SK-N-MC (cell line): ENCODE measurements around the gene ERI3.
A peak's percentile ranks its signal among the peaks of the same experiment; 100 is the strongest.

Source experiments
- DNase-seq: peaks from one replicate; pipeline ENCODE4 v3.0.0-alpha.2; 2011; ENCODE audit warnings: low read depth, low spot score
- H3K27ac ChIP-seq: fragments of 200-600 bp; sonication (generic); 2 replicates; pipeline ENCODE4 v1.5.1; 2016; ENCODE audit warnings: mixed run types
- H3K36me3 ChIP-seq: fragments of 200-600 bp; sonication (generic); 2 replicates; pipeline ENCODE4 v1.6.1; 2017; ENCODE audit warnings: antibody characterized with exemption, low read length, mixed read lengths; ENCODE audit not compliant: insufficient read depth
- H3K4me3 ChIP-seq: fragments of 200-600 bp; sonication (generic); 2 replicates; pipeline ENCODE4 v1.5.1; 2016
- H3K9ac ChIP-seq: fragments of 200-600 bp; sonication (generic); 2 replicates; pipeline ENCODE4 v1.8.0; 2017; ENCODE audit warnings: mixed run types, mixed read lengths; ENCODE audit not compliant: insufficient read length
- H3K9me3 ChIP-seq: fragments of 200-600 bp; sonication (generic); 2 replicates; pipeline ENCODE4 v1.6.1; 2017; ENCODE audit warnings: low read depth, mild to moderate bottlenecking, antibody characterized with exemption, low read length, moderate library complexity, mixed read lengths
- EZH2 ChIP-seq: fragments of 200-600 bp; sonication (generic); IDR thresholded peaks from one replicate; pipeline ENCODE4 v1.6.1; 2017; ENCODE audit warnings: antibody characterized with exemption
- FOXP2 ChIP-seq: optimal IDR thresholded peaks from 2 replicates; pipeline ENCODE3; 2011; ENCODE audit warnings: mild to moderate bottlenecking, moderate library complexity; ENCODE audit not compliant: insufficient read depth; ENCODE audit errors: extremely low read length, control extremely low read depth
- POLR2AphosphoS5 ChIP-seq: IDR thresholded peaks from 2 replicates; pipeline ENCODE4 v1.6.1; 2012; ENCODE audit warnings: mild to moderate bottlenecking, low read depth, low read length, borderline replicate concordance

ERI3 gene

DNA sequence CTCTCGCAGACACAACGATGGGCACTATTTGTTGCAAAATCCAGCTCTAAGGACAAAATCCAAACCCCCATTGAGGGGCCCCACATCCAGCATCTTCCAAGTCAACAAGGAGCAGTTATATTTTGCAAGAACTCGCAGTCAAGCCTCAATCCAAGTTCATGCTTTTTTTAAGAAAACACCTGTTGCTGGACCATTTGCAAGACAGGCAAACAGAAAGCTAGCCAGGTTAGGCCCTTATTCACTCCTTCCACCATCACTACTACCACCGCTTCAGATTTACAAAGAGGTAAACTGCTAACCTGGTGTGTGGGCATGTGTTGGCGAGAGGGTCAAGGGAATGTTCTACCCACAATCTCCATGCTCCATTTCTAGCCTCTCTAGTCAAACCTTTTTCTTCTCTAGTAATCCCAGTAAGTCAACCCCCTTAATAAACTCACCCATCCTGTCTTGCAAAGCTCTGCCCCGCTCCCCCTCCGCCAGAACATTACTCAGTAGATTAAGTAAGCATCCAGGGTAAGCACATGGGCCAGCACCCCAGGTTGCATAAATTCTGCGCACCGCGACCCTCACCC, 703 bp downstream of the ERI3 start:
- H3K4me3 ChIP-seq = peak overlapping the region; percentile 92
- H3K9ac ChIP-seq = peak overlapping the region; percentile 85
- peaks cover 13% of the 10 kb centered on the region for H3K36me3 ChIP-seq
- H3K27ac ChIP-seq = no peak overlapping the region
- no peaks in the 10 kb centered on the region for H3K9me3 ChIP-seq
- TF ChIP-seq POLR2AphosphoS5 (no peak), FOXP2 (no peak), EZH2 (no peak)
- no peak for DNase-seq

DNA sequence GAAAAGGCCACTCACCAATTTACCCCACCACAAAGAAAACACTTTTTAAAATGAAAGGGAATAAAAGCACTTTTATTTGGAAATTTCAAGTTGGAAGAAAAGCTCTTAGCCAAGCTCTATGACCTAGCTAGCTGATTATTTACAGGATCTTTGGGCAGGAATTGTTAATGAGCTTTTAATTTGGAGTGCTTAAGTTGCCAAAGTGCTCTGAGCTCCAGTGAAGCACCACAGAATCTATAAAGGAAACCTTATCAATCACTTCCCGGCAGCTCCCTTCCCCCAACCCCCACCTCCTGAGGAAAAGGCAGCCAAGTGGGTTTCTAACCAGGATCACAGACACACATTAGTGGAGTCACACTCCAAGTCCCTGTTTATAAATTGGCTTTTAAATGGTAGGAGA, 1.5 kb downstream of the ERI3 start:
- H3K4me3 ChIP-seq = peak overlapping the region; percentile 92; the same call in 1 of the 2 replicates
- no peak overlapping the region for H3K9ac ChIP-seq
- H3K27ac ChIP-seq = no peak overlapping the region
- no peak for TF ChIP-seq POLR2AphosphoS5
- TF ChIP-seq EZH2 = no peak
- TF ChIP-seq FOXP2 = no peak
- no peaks in the 10 kb centered on the region for H3K9me3 ChIP-seq
- H3K36me3 ChIP-seq = peaks cover 13% of the 10 kb centered on the region
- no peak for DNase-seq

DNA sequence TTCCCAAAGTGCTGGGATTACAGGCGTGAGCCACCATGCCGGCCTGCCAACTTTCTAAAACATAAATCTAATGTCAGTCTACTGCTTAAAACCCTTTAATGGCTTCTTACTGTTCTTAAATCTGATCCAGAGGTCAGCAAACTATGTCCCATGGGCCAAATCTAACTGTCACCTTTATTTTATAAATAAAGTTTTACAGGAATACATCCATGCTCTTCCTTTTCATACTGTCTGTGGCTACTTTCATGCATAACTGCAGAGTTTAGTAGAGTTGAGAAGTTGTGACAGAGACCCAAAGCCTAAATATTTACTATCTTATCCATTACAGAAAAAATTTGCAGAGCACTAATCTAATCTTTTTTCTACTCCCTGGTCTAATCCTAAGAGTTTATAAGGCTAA, 3.8 kb downstream of the ERI3 start:
- no peak overlapping the region for H3K9ac ChIP-seq
- H3K4me3 ChIP-seq = no peak overlapping the region
- TF ChIP-seq EZH2 = no peak
- no peak for TF ChIP-seq POLR2AphosphoS5
- no peak for TF ChIP-seq FOXP2
- no peak for DNase-seq
- H3K36me3 ChIP-seq = peaks cover 13% of the 10 kb centered on the region
- no peak overlapping the region for H3K27ac ChIP-seq
- H3K9me3 ChIP-seq = no peaks in the 10 kb centered on the region

DNA sequence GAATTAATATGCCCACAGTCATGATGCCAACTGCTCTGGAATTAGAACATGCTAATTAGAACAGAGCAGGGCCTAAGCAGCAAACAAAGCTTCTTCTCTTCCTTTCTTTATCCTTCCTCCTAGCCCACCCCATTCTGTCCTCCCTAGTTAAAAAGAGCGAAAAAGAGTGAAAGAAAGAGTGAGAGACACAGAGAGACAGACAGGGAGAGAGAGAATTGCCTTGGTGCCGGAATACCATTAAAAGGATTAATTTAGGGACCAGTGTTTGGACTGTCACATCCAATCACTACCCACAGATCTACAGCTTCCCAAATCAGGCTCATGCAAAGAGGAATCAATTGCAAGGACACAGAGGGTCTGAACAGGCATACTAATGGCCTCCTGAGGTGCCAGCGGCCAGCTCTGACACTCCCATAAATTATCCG, 7.0 kb downstream of the ERI3 start:
- TF ChIP-seq POLR2AphosphoS5 = no peak
- no peak for TF ChIP-seq FOXP2
- no peak for TF ChIP-seq EZH2
- Histone ChIP-seq H3K36me3 (peaks cover 12% of the 10 kb centered on the region), H3K4me3 (no peak overlapping the region), H3K27ac (no peak overlapping the region), H3K9me3 (no peaks in the 10 kb centered on the region), H3K9ac (no peak overlapping the region)
- DNase-seq = no peak

DNA sequence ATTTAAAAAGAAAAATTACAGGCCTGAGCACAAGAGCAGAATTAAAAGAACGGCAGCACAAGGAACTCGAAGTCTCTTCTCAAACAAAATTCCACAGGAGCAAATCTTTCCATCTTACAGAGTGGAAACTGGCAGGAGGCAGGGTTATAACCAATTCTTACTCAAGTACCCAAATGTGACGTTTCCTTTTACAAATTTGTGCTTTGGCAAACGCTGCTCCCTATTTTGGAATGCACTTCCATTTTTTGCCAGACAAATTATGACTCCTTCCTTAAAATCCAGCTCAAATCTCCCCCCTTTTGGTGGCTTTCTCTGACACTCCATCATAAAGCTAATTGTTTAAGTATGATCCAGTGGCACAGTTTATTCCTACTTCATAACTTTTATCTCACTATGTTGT, 7.8 kb downstream of the ERI3 start:
- Histone ChIP-seq H3K9ac (no peak overlapping the region), H3K4me3 (no peak overlapping the region), H3K36me3 (peaks cover 4% of the 10 kb centered on the region; the same call in 1 of the 2 replicates), H3K27ac (no peak overlapping the region), H3K9me3 (no peaks in the 10 kb centered on the region)
- TF ChIP-seq POLR2AphosphoS5 = no peak
- no peak for TF ChIP-seq EZH2
- TF ChIP-seq FOXP2 = no peak
- DNase-seq = no peak

DNA sequence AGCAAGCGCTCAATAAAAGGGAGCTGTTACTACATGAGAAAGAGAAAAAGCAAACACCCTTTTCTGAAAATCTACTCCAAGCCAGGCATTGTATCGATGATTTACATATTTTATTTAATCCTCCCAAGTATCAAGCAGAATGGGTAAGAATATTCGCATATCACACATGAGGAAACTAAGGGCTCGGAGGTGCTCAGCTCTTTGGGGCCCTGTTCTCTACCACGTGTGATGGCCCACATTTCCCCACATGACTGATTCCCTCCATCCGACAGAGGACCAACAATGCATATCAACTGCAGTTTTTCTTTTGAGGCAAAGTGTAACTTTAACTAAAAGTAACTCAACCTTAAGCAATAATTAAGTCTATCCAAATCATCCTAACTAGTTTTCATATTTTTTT, 8.2 kb downstream of the ERI3 start:
- no peaks in the 10 kb centered on the region for H3K9me3 ChIP-seq
- TF ChIP-seq EZH2 = no peak
- no peak for TF ChIP-seq FOXP2
- no peak for TF ChIP-seq POLR2AphosphoS5
- DNase-seq = no peak
- no peak overlapping the region for H3K9ac ChIP-seq
- no peak overlapping the region for H3K27ac ChIP-seq
- H3K36me3 ChIP-seq = peaks cover 8% of the 10 kb centered on the region; the same call in 1 of the 2 replicates
- H3K4me3 ChIP-seq = no peak overlapping the region

DNA sequence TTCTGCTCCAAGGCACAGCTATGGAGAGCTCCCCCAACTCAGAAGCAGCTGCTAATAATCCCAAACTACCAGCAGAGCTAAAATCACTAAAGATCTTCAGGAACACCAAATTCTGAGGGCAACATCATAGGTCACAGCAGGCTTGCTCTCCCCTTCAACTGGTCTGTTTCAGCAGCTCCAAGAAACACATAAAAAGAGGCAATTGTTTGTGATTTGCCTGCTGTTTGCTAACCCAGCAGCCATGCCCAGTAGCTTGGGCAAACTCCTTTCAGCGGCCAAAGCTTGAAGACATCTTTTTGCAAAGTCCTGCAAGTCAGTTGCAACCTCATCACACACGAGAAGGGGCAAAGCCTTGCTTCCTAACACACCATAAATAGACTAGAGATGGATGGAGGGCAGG, 8.9 kb downstream of the ERI3 start:
- Histone ChIP-seq H3K27ac (no peak overlapping the region), H3K4me3 (no peak overlapping the region), H3K9ac (no peak overlapping the region), H3K36me3 (peaks cover 15% of the 10 kb centered on the region; the same call in 1 of the 2 replicates), H3K9me3 (no peaks in the 10 kb centered on the region)
- DNase-seq = no peak
- TF ChIP-seq POLR2AphosphoS5 (no peak), EZH2 (no peak), FOXP2 (no peak)

DNA sequence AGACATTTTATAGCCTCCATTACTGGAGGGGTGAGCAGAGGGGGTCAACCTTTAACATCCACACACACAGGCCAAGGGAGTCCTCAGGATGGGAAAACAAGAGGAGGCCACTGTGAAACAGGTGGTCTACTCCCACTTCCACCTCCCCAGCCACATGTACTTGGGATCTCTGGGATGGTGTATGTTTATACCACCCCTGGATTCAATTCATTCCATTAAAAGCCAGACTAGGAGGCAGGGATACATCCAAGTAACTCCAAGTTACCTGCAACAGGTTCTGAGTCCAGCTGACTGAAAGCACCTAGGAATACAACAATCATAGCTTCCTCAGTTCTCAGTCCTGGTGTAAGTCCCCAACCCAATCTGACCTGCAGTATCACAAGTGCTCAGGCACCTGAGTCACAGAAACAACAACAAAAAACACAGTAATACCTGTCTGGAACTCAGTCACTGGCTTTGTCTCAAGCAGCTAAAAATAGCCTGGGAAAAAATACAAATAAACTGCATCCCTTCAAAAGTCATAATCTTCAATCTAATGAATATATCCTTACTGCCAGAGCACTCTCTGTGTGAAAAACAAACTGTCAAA, 9.8 kb downstream of the ERI3 start:
- no peak for TF ChIP-seq FOXP2
- no peak for TF ChIP-seq POLR2AphosphoS5
- no peak for TF ChIP-seq EZH2
- no peaks in the 10 kb centered on the region for H3K9me3 ChIP-seq
- no peak overlapping the region for H3K27ac ChIP-seq
- no peak overlapping the region for H3K4me3 ChIP-seq
- H3K9ac ChIP-seq = no peak overlapping the region
- peaks cover 15% of the 10 kb centered on the region; the same call in 1 of the 2 replicates for H3K36me3 ChIP-seq
- DNase-seq = no peak

DNA sequence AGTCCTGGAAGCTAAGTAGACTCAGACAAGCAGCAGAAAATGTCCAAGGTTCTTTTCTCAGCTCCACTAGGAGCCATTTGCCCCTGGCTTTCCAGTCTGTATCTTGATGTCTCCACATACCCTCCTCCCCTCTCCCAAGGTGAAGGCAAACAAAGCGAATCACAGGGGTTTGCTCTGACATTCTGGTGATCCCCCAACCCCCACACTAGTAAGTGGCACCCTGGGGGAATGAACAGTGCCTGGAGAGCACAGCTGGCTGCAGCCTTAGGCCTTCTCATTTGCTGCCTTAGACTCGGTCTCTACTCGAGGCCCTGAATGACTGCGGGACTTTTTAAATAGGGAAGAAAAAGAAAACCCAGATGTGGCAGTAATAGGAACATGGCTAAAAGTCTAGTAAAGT, 15.3 kb downstream of the ERI3 start:
- H3K27ac ChIP-seq = peak overlapping the region; percentile 18
- H3K36me3 ChIP-seq = peaks cover 51% of the 10 kb centered on the region
- TF ChIP-seq EZH2 = no peak
- no peak overlapping the region for H3K9ac ChIP-seq
- no peak for DNase-seq
- no peaks in the 10 kb centered on the region for H3K9me3 ChIP-seq
- H3K4me3 ChIP-seq = no peak overlapping the region
